Measurements from ENCODE around the gene ASAP2. TPM values are rescaled to one million over a fixed set of nuclear protein-coding genes. Genes with fewer than 3 reads are reported as not detected.

Gene ASAP2
- polyA plus RNA-seq, 1 donor from 2014 or later: 41.0 TPM

GRCh38 chr2:9158786-9159779 is 47.5 kb upstream of the ASAP2 start:
- no peak overlapping the region for H3K27ac ChIP-seq (ENCODE audit: low read length)
- no peaks in the 10 kb centered on the region for H3K9me3 ChIP-seq (ENCODE audit: low read length)
- no peaks in the 10 kb centered on the region for H3K79me2 ChIP-seq (replicated peaks; ENCODE audit: insufficient read depth, low read length)
- H3K4me3 ChIP-seq (ENCODE audit: low read length): no peak overlapping the region
- H3F3A ChIP-seq (ENCODE audit: insufficient read depth, low read length, poor library complexity, severe bottlenecking): no peaks in the 10 kb centered on the region
- H3K9ac ChIP-seq (ENCODE audit: low read length): no peak overlapping the region
- no peaks in the 10 kb centered on the region for H4K20me1 ChIP-seq (ENCODE audit: insufficient read depth)
- no peak overlapping the region for H2AFZ ChIP-seq (ENCODE audit: low read depth, low read length)
- H3K36me3 ChIP-seq (ENCODE audit: insufficient read depth, low read length): no peaks in the 10 kb centered on the region
- no peak for TF ChIP-seq SMC3 (conservative IDR thresholded peaks at IDR 0.05; ENCODE audit: poor library complexity)
- TF ChIP-seq CTCF (IDR thresholded peaks at IDR 0.05; ENCODE audit: poor library complexity, severe bottlenecking): no peak
- TF ChIP-seq EP300 (conservative IDR thresholded peaks at IDR 0.05; ENCODE audit: poor library complexity, severe bottlenecking): no peak
- no peak for TF ChIP-seq RAD21 (conservative IDR thresholded peaks at IDR 0.05)
- TF ChIP-seq TAF1 (IDR thresholded peaks at IDR 0.05; ENCODE audit: low read depth): no peak
- TF ChIP-seq MXI1 (conservative IDR thresholded peaks at IDR 0.05; ENCODE audit: poor library complexity, severe bottlenecking): no peak
- TF ChIP-seq EZH2 (IDR thresholded peaks at IDR 0.05; ENCODE audit: borderline replicate concordance, insufficient read depth, low read length, poor library complexity, severe bottlenecking): no peak
- no peak for TF ChIP-seq REST (IDR thresholded peaks at IDR 0.05; ENCODE audit: borderline replicate concordance)
- TF ChIP-seq POLR2AphosphoS5 (IDR thresholded peaks at IDR 0.05): no peak
- H3K27me3 ChIP-seq (ENCODE audit: insufficient read depth, low read depth, low read length): no peaks in the 10 kb centered on the region
- H3K9me2 ChIP-seq (ENCODE audit: insufficient read depth, low read length): no peaks in the 10 kb centered on the region
- no peak overlapping the region for H3K4me2 ChIP-seq (ENCODE audit: low read length)

GRCh38 chr2:9160732-9161131 is 45.9 kb upstream of the ASAP2 start:
- Histone ChIP-seq H3K4me3 (ENCODE audit: low read length) (no peak overlapping the region), H3K9ac (ENCODE audit: low read length) (no peak overlapping the region), H3K36me3 (ENCODE audit: insufficient read depth, low read length) (no peaks in the 10 kb centered on the region), H3K79me2 (replicated peaks; ENCODE audit: insufficient read depth, low read length) (no peaks in the 10 kb centered on the region), H4K20me1 (ENCODE audit: insufficient read depth) (no peaks in the 10 kb centered on the region), H2AFZ (ENCODE audit: low read depth, low read length) (no peak overlapping the region), H3K9me2 (ENCODE audit: insufficient read depth, low read length) (no peaks in the 10 kb centered on the region), H3K9me3 (ENCODE audit: low read length) (no peaks in the 10 kb centered on the region), H3K27ac (ENCODE audit: low read length) (no peak overlapping the region), H3K4me2 (ENCODE audit: low read length) (no peak overlapping the region), H3F3A (ENCODE audit: insufficient read depth, low read length, poor library complexity, severe bottlenecking) (no peaks in the 10 kb centered on the region), H3K27me3 (ENCODE audit: insufficient read depth, low read depth, low read length) (no peaks in the 10 kb centered on the region)
- TF ChIP-seq CTCF (IDR thresholded peaks at IDR 0.05; ENCODE audit: poor library complexity, severe bottlenecking) (no peak), POLR2AphosphoS5 (IDR thresholded peaks at IDR 0.05) (no peak), RAD21 (conservative IDR thresholded peaks at IDR 0.05) (no peak), TAF1 (IDR thresholded peaks at IDR 0.05; ENCODE audit: low read depth) (no peak)
